Activated naive CD8-positive, alpha-beta T cell treated with anti-CD3 and anti-CD28 coated beads, Interleukin-2, amount 50 U/mL, for 24 hours (primary cell): Measurements from ENCODE around the gene PIP4K2A.

Source experiments
- ATAC-seq: fragments of 150-1000 bp; cut with Tn5 transposase; one replicate; pipeline ENCODE4 v1.10.0; 2021
- DNase-seq: peaks from one replicate; pipeline ENCODE4 v3.0.0; 2021
- H3K27ac Mint-ChIP-seq: one replicate; pipeline ENCODE4 v1.8.0; 2021; ENCODE audit warnings: mild to moderate bottlenecking, mixed read lengths
- H3K27me3 Mint-ChIP-seq: one replicate; pipeline ENCODE4 v1.8.0; 2021; ENCODE audit warnings: mixed read lengths
- H3K36me3 Mint-ChIP-seq: one replicate; pipeline ENCODE4 v1.8.0; 2021; ENCODE audit warnings: low read depth, mixed read lengths
- H3K4me1 Mint-ChIP-seq: one replicate; pipeline ENCODE4 v1.8.0; 2021; ENCODE audit warnings: mixed read lengths
- H3K4me3 Mint-ChIP-seq: one replicate; pipeline ENCODE4 v1.8.0; 2021; ENCODE audit warnings: mild to moderate bottlenecking, moderate library complexity, mixed read lengths
- H3K9me3 Mint-ChIP-seq: one replicate; pipeline ENCODE4 v1.8.0; 2021; ENCODE audit warnings: mixed read lengths

Gene PIP4K2A

DNA sequence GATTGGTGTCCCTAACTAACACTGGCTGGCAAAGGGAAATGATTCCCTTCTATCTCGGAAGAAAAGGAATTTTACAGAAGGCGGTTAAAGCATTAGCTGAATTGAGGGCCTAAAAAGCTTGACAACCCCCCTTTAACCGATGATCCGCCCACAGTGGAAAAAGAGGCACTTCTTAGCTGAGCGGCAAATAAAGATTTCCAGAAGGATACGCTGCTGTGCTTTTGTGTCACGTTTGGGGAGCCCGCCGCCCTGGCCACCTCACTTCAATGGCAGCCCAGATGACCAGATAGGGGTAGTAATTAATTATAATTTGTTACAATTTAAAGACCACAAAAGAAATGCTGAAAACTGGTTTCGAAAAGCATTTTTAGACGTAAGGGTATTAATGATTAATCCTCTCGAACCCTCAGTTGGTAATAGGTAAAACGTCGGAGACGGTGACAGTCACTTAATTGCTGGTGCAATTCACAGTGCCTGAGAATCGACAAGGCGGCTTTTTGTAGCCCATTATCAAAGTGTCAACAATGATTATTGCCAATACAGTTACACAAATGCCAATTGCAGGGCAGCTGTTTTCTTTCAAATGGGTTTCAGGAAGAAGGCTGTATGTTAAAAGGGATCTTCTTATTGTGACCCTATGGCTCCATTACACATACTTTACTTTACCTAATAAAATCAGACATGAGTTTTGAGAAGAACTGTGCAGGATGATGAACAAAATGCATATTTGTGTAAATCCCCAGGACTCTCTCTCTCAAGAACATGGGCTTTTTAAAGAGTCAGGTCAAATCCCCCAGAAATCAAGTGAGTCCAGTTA lies 154.1 kb downstream of the PIP4K2A start:
- Mint-ChIP-seq H3K27me3 (no peaks in the 10 kb centered on the region), H3K27ac (peak overlapping the region; percentile 42), H3K9me3 (no peaks in the 10 kb centered on the region), H3K4me3 (no peak overlapping the region), H3K4me1 (peaks cover 11% of the 10 kb centered on the region), H3K36me3 (peaks cover 23% of the 10 kb centered on the region)
- no peak for ATAC-seq
- no peak for DNase-seq

DNA sequence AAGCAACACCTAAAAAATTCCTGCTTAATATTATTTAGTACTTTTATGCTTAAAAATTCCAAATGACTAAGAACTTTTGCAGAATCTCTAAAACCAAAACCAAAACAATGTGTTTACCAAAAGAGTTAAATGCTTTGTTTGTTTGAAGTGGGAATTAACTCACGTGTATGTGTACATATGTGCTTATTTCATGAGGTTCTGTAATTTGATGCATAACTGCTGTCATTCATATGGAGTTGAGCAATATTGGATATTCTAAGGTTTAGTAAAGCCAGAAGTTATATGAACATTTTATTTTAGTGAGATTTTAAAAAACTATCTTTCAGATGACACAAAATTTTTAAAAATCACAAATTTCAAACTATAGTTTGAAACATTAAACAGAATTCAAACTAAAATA lies 157.1 kb downstream of the PIP4K2A start:
- DNase-seq (no peak), ATAC-seq (no peak)
- H3K4me1 Mint-ChIP-seq, result peaks cover 5% of the 10 kb centered on the region
- H3K36me3 Mint-ChIP-seq, result peaks cover 4% of the 10 kb centered on the region
- H3K27ac Mint-ChIP-seq, result no peak overlapping the region
- no peaks in the 10 kb centered on the region for H3K27me3 Mint-ChIP-seq
- H3K9me3 Mint-ChIP-seq, result no peaks in the 10 kb centered on the region
- no peak overlapping the region for H3K4me3 Mint-ChIP-seq

DNA sequence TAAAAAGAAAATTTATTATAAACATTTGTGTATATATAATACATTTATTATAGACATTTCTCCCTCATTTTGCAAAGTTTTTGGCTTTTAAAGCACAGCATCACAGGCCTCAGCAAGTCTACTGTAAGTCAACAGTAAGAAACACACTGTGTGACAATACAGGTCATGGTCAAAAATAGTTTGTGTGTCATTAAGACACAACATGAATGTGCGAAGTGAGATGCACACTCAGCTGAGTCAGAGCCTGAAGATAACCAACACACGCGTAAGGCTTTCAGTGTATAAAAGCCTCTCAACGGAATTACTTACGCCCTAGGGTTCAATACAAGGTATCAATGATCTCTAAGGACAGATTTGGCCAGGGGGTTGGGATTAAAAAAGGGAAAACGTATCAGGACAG lies 157.6 kb downstream of the PIP4K2A start:
- H3K9me3 Mint-ChIP-seq, result no peaks in the 10 kb centered on the region
- no peak overlapping the region for H3K27ac Mint-ChIP-seq
- no peaks in the 10 kb centered on the region for H3K27me3 Mint-ChIP-seq
- peaks cover 4% of the 10 kb centered on the region for H3K36me3 Mint-ChIP-seq
- ATAC-seq, result no peak
- no peak for DNase-seq
- H3K4me1 Mint-ChIP-seq, result peaks cover 9% of the 10 kb centered on the region
- no peak overlapping the region for H3K4me3 Mint-ChIP-seq

DNA sequence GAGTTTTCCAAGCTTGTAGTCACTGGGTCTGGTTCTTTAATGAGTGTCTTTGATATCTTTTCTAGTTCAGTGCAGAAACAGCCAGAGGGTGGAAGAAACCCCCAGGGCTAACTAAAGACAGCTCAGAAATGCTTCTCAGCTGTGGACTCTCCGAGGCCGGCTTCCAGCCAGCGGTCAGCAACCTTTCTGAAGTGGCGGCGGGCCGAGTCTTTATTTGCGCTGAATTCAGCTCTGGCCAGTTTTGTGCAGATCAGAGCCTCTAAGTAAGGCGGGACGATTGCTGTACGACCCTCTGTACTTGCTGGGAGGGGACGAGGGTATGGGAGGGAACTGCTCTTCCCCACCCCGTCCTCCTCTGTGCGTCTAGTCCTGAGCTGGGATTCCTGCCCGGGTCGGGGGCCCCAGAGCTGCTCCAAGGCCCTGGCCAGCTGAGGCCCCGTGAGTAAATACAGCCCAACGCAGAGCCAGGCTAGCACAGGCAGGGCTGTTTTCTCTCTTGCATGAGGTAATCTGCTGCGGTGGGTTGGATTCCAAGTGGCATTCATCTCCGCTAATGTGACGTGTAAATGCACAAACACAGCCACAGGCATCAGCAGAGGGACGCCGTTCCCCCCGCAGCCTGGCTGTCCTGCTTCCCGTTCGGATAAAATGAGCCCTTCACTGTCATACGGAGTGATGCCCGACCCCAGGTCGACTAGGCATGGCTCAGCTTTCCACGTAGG lies 159.8 kb downstream of the PIP4K2A start:
- no peak for ATAC-seq
- Mint-ChIP-seq H3K36me3 (peaks cover 17% of the 10 kb centered on the region), H3K4me1 (peaks cover 16% of the 10 kb centered on the region), H3K4me3 (no peak overlapping the region), H3K27ac (no peak overlapping the region), H3K27me3 (no peaks in the 10 kb centered on the region), H3K9me3 (no peaks in the 10 kb centered on the region)
- no peak for DNase-seq

DNA sequence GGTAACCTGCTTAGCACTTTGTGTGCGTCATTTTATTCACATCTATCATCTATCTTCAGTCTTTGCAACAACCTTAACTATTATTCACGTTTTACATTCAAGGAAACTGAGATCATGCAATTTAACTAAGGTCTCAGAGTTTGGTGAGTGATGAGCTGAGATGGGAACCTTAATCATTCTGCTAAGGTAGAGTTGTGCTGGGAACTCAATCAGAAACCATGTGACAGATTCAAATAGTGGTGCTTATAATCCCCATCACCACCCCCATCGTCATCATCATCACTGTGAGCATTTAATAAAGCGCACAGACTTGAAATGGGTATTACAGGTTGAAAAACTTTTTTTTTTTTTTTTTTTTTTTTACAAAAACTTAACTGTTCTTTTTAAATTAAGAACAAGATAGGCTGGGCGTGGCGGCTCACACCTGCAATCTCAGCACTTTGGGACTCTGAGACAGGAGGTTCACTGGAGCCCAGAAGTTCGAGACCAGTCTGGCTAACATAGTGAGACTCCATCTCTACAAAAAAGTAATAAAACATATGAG lies 160.9 kb downstream of the PIP4K2A start:
- Mint-ChIP-seq H3K4me3 (no peak overlapping the region), H3K4me1 (peaks cover 16% of the 10 kb centered on the region), H3K27ac (peak overlapping the region; percentile 12), H3K9me3 (no peaks in the 10 kb centered on the region), H3K27me3 (no peaks in the 10 kb centered on the region), H3K36me3 (peaks cover 23% of the 10 kb centered on the region)
- DNase-seq (no peak), ATAC-seq (no peak)

DNA sequence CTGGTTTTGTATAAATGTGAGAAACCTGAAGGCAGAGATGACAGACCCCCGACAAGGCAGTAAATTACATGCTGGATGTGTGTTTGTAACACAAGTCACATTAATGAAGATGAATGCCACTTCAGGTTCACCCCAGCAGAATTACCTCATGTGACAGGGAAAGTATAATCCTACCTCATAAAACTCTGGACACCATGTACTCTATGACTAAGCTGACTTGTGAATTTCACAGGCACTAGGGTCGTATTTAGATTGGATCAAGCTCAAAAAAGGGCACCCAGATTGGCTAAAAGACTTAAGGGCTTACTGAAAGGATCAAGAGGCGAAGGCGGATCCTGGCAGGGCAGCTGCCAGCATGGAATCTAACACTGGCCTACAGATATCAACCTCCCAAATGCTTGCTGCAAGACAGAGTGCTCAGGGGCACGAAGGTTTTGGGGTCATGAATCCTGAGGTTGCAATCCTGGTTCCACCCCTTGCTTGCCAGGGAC lies 161.4 kb downstream of the PIP4K2A start:
- DNase-seq, result no peak
- Mint-ChIP-seq H3K9me3 (no peaks in the 10 kb centered on the region), H3K27me3 (no peaks in the 10 kb centered on the region), H3K36me3 (peaks cover 29% of the 10 kb centered on the region), H3K4me3 (no peak overlapping the region), H3K27ac (peak overlapping the region; percentile 12), H3K4me1 (peaks cover 16% of the 10 kb centered on the region)
- ATAC-seq, result no peak

DNA sequence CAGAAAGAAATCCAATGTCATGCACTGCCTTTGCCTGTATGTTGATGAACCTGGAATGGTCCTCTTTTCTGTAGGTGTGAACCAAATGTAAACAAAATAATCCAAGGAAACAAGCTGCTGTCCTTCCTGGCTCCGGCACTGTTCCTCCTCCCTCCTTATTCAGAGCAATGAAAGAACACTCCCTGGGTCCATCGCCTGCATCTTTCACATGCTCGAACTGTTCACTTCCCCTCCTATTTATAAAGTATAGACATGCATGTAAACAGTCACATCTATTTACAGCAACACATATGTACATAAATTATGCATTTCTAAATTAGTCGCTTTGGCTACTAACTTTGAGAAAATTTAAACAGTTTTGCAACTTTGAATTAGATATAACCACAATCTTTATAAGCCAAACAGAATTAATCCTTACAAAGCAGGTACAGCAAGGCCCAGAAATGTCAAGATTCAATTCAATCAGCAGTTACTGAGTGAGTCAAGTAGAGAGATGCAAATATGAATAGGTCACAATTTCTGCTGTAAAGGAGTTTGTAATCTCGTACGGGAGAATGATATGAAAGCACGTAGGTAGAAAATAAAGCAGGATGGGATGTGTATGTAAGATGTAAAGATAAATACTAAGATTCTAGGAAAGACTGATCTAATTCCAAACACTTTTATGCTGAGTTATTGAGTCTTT lies 162.6 kb downstream of the PIP4K2A start:
- no peaks in the 10 kb centered on the region for H3K9me3 Mint-ChIP-seq
- DNase-seq, result no peak
- H3K4me3 Mint-ChIP-seq, result no peak overlapping the region
- peaks cover 16% of the 10 kb centered on the region for H3K4me1 Mint-ChIP-seq
- no peak overlapping the region for H3K27ac Mint-ChIP-seq
- ATAC-seq, result no peak
- H3K36me3 Mint-ChIP-seq, result peaks cover 37% of the 10 kb centered on the region
- no peaks in the 10 kb centered on the region for H3K27me3 Mint-ChIP-seq

DNA sequence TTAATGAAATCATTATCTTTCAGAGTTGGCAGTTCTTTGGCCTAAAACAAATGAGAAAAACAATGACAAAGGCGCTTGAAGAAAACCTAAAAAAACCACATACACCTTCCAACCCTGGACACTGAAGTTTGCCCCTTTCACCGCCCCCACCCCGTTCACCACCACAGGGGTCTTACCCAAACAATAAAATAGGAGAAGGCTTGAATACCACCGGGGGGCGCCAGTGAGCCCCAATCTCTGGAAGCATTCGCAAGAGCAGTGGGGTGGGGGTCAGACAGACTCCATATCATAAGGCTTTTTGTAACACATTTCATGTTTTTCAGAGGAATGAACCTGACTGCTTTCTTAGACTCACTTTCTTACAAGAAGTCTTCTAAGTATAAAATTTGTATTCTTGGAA lies 163.6 kb downstream of the PIP4K2A start:
- DNase-seq (peak; percentile 77), ATAC-seq (no peak)
- Mint-ChIP-seq H3K9me3 (no peaks in the 10 kb centered on the region), H3K4me3 (no peak overlapping the region), H3K4me1 (peaks cover 20% of the 10 kb centered on the region), H3K27ac (peak overlapping the region; percentile 55), H3K27me3 (no peaks in the 10 kb centered on the region), H3K36me3 (peaks cover 48% of the 10 kb centered on the region)

DNA sequence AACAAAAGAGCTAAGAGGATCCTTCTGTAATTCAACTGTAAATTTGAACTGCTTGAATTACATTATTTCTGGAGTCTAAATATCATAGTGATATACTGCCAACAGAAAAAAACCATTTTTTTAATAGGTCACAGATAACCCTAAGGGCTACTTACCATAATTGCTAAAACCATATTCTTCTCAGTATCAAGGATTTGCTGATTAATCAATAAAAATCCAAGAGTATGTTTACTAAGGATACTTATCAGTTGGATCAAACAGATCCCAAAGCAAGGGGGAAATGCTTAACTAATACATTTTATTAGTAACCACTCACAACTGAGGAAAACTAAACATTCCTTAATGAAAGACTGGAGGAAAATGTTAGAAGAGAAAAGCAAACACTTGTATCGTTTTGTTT lies 166.0 kb downstream of the PIP4K2A start:
- no peak overlapping the region for H3K27ac Mint-ChIP-seq
- peaks cover 57% of the 10 kb centered on the region for H3K36me3 Mint-ChIP-seq
- peaks cover 32% of the 10 kb centered on the region for H3K4me1 Mint-ChIP-seq
- no peaks in the 10 kb centered on the region for H3K27me3 Mint-ChIP-seq
- no peaks in the 10 kb centered on the region for H3K9me3 Mint-ChIP-seq
- DNase-seq (no peak), ATAC-seq (no peak)
- H3K4me3 Mint-ChIP-seq, result no peak overlapping the region

DNA sequence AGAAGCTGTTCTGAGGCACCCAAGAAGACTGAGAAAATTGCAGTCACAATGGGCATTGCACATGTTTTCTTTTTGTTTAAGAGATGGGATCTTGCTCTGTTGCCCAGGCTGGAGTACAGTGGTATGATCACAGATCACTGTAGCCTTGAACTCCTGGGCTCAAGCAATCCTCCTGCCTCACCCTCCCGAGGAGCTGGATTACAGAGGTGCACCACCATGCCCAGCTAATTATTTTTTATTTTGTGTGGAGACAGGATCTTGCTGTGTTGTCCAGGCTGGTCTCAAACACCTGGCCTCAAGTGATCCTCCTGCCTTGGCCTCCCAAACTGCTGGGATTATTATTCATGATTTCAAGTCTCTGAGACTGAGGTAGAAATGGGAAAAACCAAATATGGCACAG lies 168.7 kb downstream of the PIP4K2A start:
- DNase-seq (no peak), ATAC-seq (no peak)
- Mint-ChIP-seq H3K27me3 (no peaks in the 10 kb centered on the region), H3K27ac (peak overlapping the region; percentile 52), H3K9me3 (no peaks in the 10 kb centered on the region), H3K36me3 (peaks cover 62% of the 10 kb centered on the region), H3K4me3 (no peak overlapping the region), H3K4me1 (peaks cover 18% of the 10 kb centered on the region)

DNA sequence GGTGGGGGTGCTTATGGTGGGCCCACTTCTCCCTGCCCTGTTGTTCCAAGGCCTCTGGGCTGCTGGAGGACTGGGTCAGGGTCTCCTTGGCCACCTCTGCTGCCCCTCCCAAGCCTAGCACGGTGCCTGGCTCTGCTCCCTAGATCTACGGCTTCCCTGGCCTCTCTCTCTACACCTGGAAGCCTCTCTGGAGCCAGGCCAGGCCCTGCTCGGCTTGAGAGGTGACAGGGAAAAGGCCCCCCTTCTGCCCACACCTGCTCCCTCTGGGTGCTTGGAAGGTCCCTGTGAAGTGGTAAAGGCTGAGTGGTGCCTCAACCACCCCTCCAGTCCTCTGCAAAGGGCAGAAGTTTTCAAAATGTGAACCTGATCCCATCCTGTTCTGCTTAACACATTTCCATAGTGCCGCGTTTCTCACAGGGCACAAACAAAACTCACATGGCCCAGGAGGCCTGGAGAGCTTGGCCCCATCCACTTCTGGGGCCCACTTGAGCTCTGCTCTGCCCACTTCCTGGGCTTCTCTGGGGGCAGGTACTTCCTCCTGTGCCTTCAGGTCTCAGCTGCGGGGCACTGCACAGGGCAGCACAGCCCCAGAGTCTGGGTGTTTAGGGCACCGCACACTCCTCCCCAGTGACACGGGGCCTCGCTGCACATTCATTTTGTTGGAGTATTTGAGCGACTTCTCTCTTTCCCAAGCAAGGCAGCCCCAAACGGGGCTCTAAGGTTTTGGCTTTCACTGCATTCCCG lies 169.9 kb downstream of the PIP4K2A start:
- Mint-ChIP-seq H3K4me1 (peaks cover 16% of the 10 kb centered on the region), H3K9me3 (no peaks in the 10 kb centered on the region), H3K36me3 (peaks cover 60% of the 10 kb centered on the region), H3K4me3 (no peak overlapping the region), H3K27me3 (no peaks in the 10 kb centered on the region), H3K27ac (peak overlapping the region; percentile 25)
- DNase-seq, result no peak
- ATAC-seq, result peak; percentile 50

DNA sequence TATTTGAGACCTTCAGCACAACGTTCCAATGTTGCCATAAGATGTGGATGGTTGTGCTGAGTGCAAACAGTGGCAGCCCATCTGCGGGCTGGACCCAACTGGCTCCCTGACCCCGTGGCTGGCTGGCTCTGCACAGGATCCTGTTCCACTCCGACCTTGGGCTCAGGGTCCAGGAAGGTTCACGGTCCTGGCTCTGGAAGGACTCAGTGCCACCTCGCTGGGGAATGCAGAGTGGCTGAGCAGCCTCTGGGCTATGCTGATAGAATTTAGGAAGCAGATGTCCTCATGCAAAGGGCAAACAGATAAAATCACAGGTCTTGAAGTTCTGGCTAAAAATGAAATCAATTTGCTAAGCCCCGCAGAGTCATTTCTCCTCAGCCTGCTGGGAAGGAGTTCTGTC lies 171.6 kb downstream of the PIP4K2A start:
- Mint-ChIP-seq H3K36me3 (peaks cover 62% of the 10 kb centered on the region), H3K9me3 (no peaks in the 10 kb centered on the region), H3K27me3 (no peaks in the 10 kb centered on the region), H3K4me1 (peaks cover 16% of the 10 kb centered on the region), H3K27ac (peak overlapping the region; percentile 7), H3K4me3 (no peak overlapping the region)
- ATAC-seq (no peak), DNase-seq (no peak)

DNA sequence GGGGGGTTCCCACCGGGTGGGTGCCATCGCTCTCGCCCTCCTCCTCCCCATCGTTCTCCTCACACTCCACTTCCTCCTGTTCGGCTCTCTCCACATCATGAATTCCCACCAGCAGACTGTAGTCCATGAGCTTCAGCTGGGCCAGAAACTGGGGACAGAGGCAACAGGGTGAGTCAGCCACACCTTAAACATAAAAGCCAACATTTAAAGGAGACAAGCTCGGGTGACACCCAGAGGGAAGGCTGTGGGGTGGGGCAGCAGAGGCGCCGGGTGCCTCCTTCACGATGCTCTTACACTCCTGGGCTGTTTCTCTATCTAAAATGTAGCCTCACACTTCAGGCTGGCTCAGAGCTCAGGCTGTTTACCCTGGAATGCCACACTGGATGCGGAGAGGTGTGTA lies 172.5 kb downstream of the PIP4K2A start:
- peak overlapping the region; percentile 67 for H3K27ac Mint-ChIP-seq
- H3K27me3 Mint-ChIP-seq, result no peaks in the 10 kb centered on the region
- H3K36me3 Mint-ChIP-seq, result peaks cover 64% of the 10 kb centered on the region
- ATAC-seq (no peak), DNase-seq (no peak)
- peaks cover 16% of the 10 kb centered on the region for H3K4me1 Mint-ChIP-seq
- no peak overlapping the region for H3K4me3 Mint-ChIP-seq
- H3K9me3 Mint-ChIP-seq, result no peaks in the 10 kb centered on the region
